ENCODE results near the gene TTLL10. TPM values are rescaled to one million over a fixed set of nuclear protein-coding genes. Genes with fewer than 3 reads are reported as not detected.

Gene TTLL10
- total RNA-seq, 1 donor, result not detected

DNA sequence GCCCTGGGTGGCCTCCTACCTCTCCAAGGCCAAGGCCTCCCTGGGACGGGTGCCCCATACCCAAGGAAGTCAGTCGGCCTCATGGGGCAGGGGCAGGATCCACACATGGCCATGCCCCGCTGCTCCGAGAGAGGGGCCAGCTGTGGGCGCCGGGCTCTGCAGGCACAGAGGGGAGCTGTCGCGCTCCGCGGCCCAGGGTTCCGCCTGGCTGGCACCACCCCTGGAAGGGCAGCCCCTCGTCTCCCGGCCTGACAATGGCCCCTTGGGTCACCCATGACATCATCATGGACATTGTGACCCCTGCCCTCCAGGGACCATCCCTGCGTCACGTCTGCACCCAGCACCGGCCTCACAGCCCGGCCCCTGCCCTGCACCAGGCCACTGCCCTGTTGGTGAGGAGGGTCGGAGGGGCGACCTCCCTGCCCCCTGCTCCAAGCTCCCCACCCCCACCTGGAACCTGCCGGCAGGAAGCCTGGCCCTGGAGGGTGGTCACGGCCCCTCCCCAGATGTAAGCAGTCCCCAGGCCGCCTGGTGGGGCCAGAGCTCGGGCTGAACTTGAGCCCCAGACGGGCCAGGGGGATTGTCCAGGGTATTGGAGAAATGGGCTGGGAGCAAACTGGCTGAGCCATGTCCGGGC, 5.8 kb downstream of the TTLL10 start:
- TF ChIP-seq, protein P1, sequence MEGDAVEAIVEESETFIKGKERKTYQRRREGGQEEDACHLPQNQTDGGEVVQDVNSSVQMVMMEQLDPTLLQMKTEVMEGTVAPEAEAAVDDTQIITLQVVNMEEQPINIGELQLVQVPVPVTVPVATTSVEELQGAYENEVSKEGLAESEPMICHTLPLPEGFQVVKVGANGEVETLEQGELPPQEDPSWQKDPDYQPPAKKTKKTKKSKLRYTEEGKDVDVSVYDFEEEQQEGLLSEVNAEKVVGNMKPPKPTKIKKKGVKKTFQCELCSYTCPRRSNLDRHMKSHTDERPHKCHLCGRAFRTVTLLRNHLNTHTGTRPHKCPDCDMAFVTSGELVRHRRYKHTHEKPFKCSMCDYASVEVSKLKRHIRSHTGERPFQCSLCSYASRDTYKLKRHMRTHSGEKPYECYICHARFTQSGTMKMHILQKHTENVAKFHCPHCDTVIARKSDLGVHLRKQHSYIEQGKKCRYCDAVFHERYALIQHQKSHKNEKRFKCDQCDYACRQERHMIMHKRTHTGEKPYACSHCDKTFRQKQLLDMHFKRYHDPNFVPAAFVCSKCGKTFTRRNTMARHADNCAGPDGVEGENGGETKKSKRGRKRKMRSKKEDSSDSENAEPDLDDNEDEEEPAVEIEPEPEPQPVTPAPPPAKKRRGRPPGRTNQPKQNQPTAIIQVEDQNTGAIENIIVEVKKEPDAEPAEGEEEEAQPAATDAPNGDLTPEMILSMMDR (IDR thresholded peaks at IDR 0.05; ENCODE audit: insufficient read depth, low read depth, low read length), result no peak
- no peak for DNase-seq (ENCODE audit: low read depth)
- no peak overlapping the region for H3K4me3 ChIP-seq (ENCODE audit: low read depth, low read length)

DNA sequence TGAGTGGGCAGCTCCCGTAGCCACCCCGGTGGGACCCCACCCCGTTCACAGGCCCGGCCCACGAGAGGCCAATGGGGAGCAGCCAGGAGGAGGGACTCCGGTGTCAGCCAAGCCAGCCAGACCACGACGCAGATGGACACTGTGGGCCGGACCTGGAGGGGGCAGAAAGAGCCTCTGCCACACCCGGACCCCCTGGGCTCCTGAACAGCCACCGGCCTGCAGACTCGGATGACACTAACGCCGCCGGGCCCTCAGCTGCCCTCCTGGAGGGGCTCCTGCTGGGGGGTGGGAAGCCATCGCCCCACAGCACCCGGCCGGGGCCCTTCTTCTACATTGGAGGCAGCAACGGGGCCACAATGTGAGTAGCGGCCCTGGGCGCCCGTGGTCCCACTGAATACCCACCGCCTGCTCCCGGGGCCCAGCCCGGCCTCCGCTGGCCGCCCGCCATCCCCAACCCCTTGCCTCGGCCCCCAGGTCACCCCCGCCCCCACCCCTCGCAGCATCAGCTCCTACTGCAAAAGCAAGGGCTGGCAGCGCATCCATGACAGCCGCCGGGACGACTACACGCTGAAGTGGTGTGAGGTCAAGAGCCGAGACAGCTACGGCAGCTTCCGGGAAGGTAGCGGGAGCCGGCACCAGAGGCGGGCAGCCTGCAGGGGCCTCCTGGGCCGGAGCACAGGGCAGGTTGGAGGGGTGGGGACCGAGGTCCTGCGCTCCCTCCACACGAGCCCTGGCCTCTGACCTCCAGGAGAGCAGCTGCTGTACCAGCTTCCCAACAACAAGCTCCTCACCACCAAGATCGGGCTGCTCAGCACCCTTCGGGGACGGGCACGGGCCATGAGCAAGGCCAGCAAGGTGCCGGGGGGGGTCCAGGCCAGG, 6.5 kb downstream of the TTLL10 start:
- no peak for DNase-seq (ENCODE audit: low read depth)
- TF ChIP-seq, protein P1 (IDR thresholded peaks at IDR 0.05; ENCODE audit: insufficient read depth, low read depth, low read length), result no peak
- no peak overlapping the region for H3K4me3 ChIP-seq (ENCODE audit: low read depth, low read length)

DNA sequence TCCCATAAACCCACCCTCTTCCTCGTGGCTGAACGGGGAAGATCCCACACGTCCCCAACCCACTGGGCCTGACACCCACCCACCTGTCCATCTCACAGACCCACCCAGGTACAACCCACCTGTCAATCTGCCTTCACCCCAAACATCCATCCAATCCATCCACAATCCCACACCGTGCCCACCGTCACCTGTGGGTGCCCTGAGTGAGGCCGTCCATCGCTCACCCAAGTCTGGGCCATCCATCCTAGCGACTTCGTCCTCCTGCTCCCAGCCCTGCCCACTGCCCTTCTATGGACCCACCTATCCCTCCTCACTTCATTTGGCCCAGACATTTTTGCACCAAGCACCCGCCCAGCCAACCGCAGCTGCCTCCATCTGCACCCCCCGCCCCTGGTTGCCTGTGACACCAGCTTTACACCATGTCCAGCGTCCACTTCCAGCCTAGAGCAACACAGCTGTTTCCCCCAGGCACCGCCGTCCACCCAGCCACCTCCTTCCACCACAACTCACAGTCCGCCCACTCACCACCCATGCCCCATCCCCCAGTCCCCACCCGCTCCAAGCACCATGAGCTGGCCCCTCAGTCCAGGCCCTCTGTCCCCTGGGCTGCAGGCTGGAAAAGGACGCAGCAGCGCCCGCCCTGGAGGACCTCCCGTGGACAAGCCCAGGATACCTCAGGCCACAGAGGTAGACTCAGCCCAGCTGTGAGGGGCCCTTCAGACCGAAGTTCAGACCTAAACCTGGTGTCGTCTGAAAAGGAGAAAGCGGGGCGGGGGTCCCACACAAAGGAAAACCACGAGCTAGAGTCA, 7.7 kb downstream of the TTLL10 start:
- TF ChIP-seq, protein P1 (IDR thresholded peaks at IDR 0.05; ENCODE audit: insufficient read depth, low read depth, low read length), result no peak
- DNase-seq (ENCODE audit: low read depth), result no peak
- H3K4me3 ChIP-seq (ENCODE audit: low read depth, low read length), result no peak overlapping the region

DNA sequence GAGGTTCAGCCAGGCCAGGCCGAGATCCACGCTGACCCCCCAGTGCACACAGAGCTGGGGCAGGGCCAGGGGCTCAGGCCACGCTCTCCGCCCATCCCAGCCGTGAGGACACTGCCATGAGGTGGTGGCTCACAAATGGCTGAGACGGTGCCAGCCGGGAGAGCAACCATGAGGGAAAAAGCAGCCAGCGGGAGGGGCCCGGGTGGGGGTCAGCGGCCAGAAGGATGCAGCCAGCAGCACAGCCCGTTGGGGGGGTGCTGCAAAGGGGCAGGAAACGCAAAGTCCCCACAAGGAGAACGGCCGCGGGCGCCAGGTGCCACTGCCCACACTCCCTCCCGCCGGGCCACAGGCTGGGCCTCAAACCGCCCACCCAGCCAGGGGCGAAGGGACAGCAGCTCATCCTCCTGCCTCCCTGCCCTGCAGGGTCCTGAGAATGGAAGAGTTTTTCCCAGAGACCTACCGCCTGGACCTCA, 8.3 kb downstream of the TTLL10 start:
- no peak for DNase-seq (ENCODE audit: low read depth)
- TF ChIP-seq, protein P1 (IDR thresholded peaks at IDR 0.05; ENCODE audit: insufficient read depth, low read depth, low read length), result no peak
- H3K4me3 ChIP-seq (ENCODE audit: low read depth, low read length), result no peak overlapping the region

DNA sequence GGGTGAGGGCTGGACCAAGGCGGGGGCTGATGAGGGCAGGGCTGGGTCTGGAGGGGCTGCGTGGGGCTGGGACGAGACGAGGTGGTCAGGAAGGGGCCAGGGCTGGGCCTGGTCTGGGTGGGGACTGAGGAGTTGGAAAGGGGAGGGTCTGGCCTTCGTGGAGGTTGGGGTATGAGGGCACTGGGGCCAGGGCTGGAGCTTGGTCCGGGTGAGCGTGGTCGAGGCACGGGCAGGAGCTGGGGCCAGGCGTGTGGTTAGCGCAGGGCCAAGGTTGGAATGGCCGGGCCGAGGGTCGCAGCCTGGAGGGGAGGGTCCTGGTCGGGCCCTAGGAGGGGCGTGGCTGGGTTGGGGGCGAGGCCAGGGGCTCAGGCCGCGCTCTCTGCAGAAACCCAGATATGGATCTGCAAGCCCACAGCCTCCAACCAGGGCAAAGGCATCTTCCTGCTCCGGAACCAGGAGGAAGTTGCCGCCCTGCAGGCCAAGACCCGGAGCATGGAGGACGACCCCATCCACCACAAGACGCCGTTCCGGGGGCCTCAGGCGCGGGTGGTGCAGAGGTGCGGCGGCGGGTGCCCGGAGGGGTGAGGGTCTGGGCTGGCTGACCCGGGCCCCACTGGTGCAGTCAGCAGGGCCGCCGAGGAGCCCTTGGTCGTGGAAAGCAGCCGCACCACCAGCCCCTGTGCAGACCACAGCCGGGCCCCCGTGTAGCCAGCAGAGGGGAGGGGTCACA, 9.0 kb downstream of the TTLL10 start:
- TF ChIP-seq, protein P1 (IDR thresholded peaks at IDR 0.05; ENCODE audit: insufficient read depth, low read depth, low read length), result no peak
- H3K4me3 ChIP-seq (ENCODE audit: low read depth, low read length), result no peak overlapping the region
- DNase-seq (ENCODE audit: low read depth), result no peak

DNA sequence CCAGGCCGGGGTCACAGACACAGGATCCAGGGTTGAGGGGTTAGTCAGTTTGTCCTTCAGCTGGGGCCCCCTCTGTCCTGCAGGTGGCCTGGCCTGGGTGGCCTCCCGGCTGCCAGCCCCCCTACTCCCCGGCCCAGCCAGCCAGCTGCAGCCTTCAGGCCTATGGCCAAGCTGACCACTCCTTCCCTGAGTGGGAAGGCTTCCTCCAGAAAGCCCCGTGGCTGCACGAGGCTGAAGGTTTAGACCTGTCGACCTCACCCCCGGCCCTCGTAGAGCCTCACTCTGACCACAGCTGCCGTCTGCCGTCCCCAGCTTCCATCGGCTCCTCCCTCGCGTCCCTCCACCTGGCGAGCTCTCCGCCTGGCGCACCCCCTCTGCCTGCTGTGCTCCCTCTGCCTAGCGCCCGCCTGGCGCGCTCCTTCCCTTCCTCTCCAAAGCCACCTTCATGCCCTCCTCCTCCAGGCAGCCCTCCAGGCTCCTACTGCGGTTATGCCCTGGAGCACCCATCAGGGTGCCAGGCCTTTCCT, 9.6 kb downstream of the TTLL10 start:
- no peak for DNase-seq (ENCODE audit: low read depth)
- TF ChIP-seq, protein P1 (IDR thresholded peaks at IDR 0.05; ENCODE audit: insufficient read depth, low read depth, low read length), result no peak

More for the DNA sequence above, 9.6 kb downstream of the TTLL10 start:
- no peak overlapping the region for H3K4me3 ChIP-seq (ENCODE audit: low read depth, low read length)

Measured in fibroblast of villous mesenchyme (primary cell).